Pancreas (tissue), 10 donors: ENCODE measurements around the gene CFAP77. TPM values are rescaled to one million over a fixed set of nuclear protein-coding genes. Genes with fewer than 3 reads are reported as not detected.
A peak's percentile ranks its signal among the peaks of the same experiment; 100 is the strongest.

Source experiments
- ATAC-seq, 4 donors: fragments of 200-7000 bp; cut with Tn5 transposase; one replicate each; pipeline versions ENCODE4 v1.8.0 to v1.9.1; 2020; ENCODE audit warnings: mild to moderate bottlenecking in 4 of 4, moderate library complexity in 4 of 4
- DNase-seq, 6 donors: peaks; one replicate each; pipeline ENCODE4 v3.0.0-alpha.2; 2020
- FAIRE-seq: peaks from 2 replicates; lab custom pipeline; 2012; peaks lifted over from hg19 to GRCh38; lab: Jason Lieb, UNC
- H3K27ac ChIP-seq, 4 donors: fragments of 200-600 bp; sonication (generic); 1 replicate in 3 of 4; 2 replicates in 1 of 4; pipeline versions ENCODE4 v1.5.0 to v1.8.0; 2020
- H3K27me3 ChIP-seq, 4 donors: fragments of 200-600 bp; one replicate each; pipeline ENCODE4 v1.8.0; 2021
- H3K36me3 ChIP-seq, 3 donors: fragments of 200-600 bp; sonication (generic) in 1 of 3; one replicate each; pipeline versions ENCODE4 v1.5.0 to v1.8.0; 2020 to 2021
- H3K4me1 ChIP-seq, 3 donors: fragments of 200-600 bp; one replicate each; pipeline ENCODE4 v1.8.0; 2021
- H3K4me3 ChIP-seq, 4 donors: fragments of 200-600 bp; sonication (generic) in 2 of 4; one replicate each; pipeline versions ENCODE4 v1.5.0 to v1.8.0; 2020 to 2021
- H3K9me3 ChIP-seq, 4 donors: fragments of 200-600 bp; one replicate each; pipeline ENCODE4 v1.8.0; 2021
- WGBS, 2 donors: extraction: QIAGEN DNeasy Blood & Tissue Kit; methylation state at CpG; one replicate each; pipeline ENCODE4 v1.1.7; 2013; 5-methylcytosine and 5-hydroxymethylcytosine counted together
- intact Hi-C, 3 donors: fragments of 100-400 bp; cut with DNase I; formaldehyde crosslinking; loops; one replicate each; pipeline versions ENCODE4 v1.11.1 to v1.14.2; 2022
- polyA plus RNA-seq, 2 donors: library from polyadenylated mRNA; stranded (reverse); fragments of 200-250 nt; gene quantifications; one replicate each; pipeline ENCODE4 v1.2.3, GENCODE V29; 2013
- total RNA-seq, 6 donors: library from RNA; stranded (reverse); fragmentation: NEBNext Ultra II Directional in 4 of 6; extraction: Animal tissue kit (Norgen Biotek cat#: 25700) in 4 of 6; gene quantifications; one replicate each; pipeline versions ENCODE4 v1.2.1 to v1.2.4, GENCODE V29; 2021 to 2023
- TF ChIP-seq, protein P1 (sequence below), 4 donors: fragments of 200-600 bp; sonication (generic) in 3 of 4; IDR thresholded peaks; one replicate each; pipeline versions ENCODE4 v1.5.0 to v1.8.0; 2021; ENCODE audit warnings: antibody characterized with exemption in 4 of 4
- donor health status: healthy with polysubstance abuse.
- donor health status: DM: no; HTN: no; CAD: no; lungs with moderate emphysema.
- donor health status: DM: no; HTN: no; CAD: no.
- donor health status: control.
- donor health status: control.
- donor health status: Bipolar disorder and iron deficiency.
- donor health status: DM: yes; HTN: yes; CAD: no.
- donor health status: DM: no; HTN: no; CAD: no.
- donor health status: DM: no; HTN: no; CAD: no.
- donor health status: DM: yes; HTN: yes; CAD: no.

Gene CFAP77
- total and polyA plus RNA-seq, 8 donors = not detected

DNA sequence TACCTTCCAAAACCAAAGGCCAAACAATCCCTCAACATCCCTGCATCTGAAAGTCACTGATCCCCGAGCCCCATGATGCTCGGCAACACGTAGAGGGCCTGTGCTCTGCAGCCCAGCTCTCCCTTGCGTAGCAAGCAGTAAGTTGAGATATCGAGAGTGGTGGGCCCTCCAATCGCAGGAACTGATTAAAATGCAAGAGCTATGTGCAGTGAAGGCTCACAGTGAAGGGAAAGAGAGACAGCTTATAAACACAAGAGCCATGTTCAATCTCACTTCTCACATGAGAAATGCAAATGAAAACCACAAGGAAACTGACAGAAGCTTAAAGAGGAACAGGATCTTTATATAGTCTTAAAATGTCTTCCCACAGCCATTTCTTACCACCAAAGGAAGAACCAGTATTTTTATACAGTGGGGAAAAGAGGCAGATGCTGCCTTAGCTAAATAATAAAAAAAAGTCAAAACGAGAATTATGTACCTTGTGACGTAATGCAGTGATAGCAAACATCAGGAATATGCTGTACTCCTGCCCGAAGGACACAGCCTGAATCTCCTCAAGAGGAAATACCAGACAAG, 28.0 kb upstream of the CFAP77 start:
- peak overlapping the region; percentile 16 to 45 (median 26) for H3K27ac ChIP-seq
- no peaks in the 10 kb centered on the region for H3K27me3 ChIP-seq
- peaks cover 2 to 31% (median 5%) of the 10 kb centered on the region in 3 donors for H3K36me3 ChIP-seq
- intact Hi-C loops = no loop called here
- no peak overlapping the region for H3K4me3 ChIP-seq
- peak; percentile 79 to 95 (median 83) for ATAC-seq
- H3K9me3 ChIP-seq = no peaks in the 10 kb centered on the region
- TF ChIP-seq, protein P1, sequence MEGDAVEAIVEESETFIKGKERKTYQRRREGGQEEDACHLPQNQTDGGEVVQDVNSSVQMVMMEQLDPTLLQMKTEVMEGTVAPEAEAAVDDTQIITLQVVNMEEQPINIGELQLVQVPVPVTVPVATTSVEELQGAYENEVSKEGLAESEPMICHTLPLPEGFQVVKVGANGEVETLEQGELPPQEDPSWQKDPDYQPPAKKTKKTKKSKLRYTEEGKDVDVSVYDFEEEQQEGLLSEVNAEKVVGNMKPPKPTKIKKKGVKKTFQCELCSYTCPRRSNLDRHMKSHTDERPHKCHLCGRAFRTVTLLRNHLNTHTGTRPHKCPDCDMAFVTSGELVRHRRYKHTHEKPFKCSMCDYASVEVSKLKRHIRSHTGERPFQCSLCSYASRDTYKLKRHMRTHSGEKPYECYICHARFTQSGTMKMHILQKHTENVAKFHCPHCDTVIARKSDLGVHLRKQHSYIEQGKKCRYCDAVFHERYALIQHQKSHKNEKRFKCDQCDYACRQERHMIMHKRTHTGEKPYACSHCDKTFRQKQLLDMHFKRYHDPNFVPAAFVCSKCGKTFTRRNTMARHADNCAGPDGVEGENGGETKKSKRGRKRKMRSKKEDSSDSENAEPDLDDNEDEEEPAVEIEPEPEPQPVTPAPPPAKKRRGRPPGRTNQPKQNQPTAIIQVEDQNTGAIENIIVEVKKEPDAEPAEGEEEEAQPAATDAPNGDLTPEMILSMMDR (IDR thresholded peaks at IDR 0.05) = no peak
- peaks cover 3 to 7% (median 5%) of the 10 kb centered on the region in 3 donors for H3K4me1 ChIP-seq
- peak in 2 of 6 donors; percentile 27 to 45 for DNase-seq
- no peak for FAIRE-seq
- WGBS, 2 donors = 75 to 76% methylated on average over 9 of the region's 9 CpGs

DNA sequence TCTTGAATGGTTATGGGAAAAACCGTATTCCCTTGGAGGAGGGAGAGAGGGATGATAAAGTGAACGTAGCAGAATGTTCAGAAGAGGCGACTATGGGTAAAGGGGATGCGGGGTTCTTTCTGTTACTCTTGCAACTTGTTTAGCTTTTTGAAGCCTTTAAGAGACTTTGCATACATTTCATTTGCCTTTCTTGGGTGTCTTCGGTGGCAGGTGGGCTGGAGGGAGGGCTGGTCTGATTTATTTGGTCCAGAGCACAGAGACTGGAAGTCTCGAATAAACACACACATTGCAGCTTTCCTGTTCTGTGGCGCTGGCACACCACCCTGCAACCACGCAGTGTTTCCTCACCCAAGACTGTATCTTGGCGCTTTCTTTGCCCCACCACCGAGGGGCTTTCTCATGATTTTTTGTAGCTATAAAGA, 26.5 kb upstream of the CFAP77 start:
- DNase-seq = no peak
- TF ChIP-seq, protein P1 (IDR thresholded peaks at IDR 0.05) = no peak
- no peak overlapping the region for H3K4me3 ChIP-seq
- no peak overlapping the region for H3K27ac ChIP-seq
- no peak for ATAC-seq
- H3K36me3 ChIP-seq = peaks cover 2 to 39% (median 12%) of the 10 kb centered on the region in 3 donors
- H3K27me3 ChIP-seq = no peaks in the 10 kb centered on the region
- WGBS, 2 donors = 93 to 94% methylated on average over 10 of the region's 10 CpGs
- peaks cover 3 to 7% (median 5%) of the 10 kb centered on the region in 3 donors for H3K4me1 ChIP-seq
- H3K9me3 ChIP-seq = no peaks in the 10 kb centered on the region
- intact Hi-C loops = no loop called here
- FAIRE-seq = no peak

DNA sequence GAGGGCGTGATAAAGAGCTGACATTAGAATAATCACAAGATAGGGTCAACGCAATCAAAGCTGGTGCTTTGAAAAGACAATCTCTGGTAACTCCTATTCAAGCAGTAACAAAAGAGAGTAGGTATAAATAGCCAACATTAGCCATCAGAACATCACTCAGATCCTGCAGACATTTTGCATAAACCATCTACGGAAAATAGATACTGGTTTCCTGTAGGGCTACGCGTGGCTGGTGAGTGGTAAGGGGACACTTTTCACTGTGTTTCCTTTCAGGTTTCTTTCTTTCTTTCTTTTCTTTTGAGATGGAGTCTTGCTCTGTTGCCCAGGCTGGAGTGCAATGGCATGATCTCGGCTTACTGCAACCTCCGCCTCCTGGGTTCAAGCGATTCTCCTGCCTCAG, 25.6 kb upstream of the CFAP77 start:
- no peak for ATAC-seq
- intact Hi-C loops = no loop called here

DNA sequence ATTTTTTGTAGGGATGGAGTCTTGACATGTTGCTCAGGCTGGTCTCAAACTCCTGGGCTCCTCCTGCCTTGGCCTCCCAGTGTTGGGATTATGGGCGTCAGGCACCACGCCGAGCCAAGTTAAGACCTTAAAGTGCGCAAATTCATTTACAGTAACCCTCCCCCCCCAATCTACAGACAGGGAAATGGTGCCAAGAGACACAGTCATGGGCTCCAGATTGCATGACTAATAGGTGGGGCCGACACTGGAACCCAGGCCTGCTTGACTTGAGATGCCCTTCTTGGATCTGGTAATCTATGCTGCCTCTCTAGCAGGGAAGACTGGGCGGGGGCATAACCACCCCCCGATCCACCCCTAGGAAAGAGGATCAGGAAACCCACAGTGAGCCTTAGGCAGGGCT, 22.9 kb upstream of the CFAP77 start:
- H3K4me1 ChIP-seq = peaks cover 0 to 3% (median 0%) of the 10 kb centered on the region in 3 donors
- no peak overlapping the region for H3K27ac ChIP-seq
- H3K27me3 ChIP-seq = no peaks in the 10 kb centered on the region
- ATAC-seq = no peak
- intact Hi-C loops = no loop called here
- FAIRE-seq = no peak
- TF ChIP-seq, protein P1 (IDR thresholded peaks at IDR 0.05) = no peak
- H3K9me3 ChIP-seq = no peaks in the 10 kb centered on the region
- WGBS, 2 donors = 95 to 99% methylated on average over 7 of the region's 7 CpGs
- H3K36me3 ChIP-seq = peaks cover 2 to 63% (median 21%) of the 10 kb centered on the region in 3 donors
- H3K4me3 ChIP-seq = no peak overlapping the region
- no peak for DNase-seq

More for the DNA sequence above, 25.6 kb upstream of the CFAP77 start:
- DNase-seq = no peak
- H3K4me3 ChIP-seq = no peak overlapping the region
- H3K9me3 ChIP-seq = no peaks in the 10 kb centered on the region
- FAIRE-seq = no peak
- 94 to 95% methylated on average over 8 of the region's 8 CpGs for WGBS, 2 donors
- peaks cover 2 to 37% (median 12%) of the 10 kb centered on the region in 3 donors for H3K36me3 ChIP-seq
- TF ChIP-seq, protein P1 (IDR thresholded peaks at IDR 0.05) = no peak
- H3K27me3 ChIP-seq = no peaks in the 10 kb centered on the region
- H3K27ac ChIP-seq = no peak overlapping the region
- peaks cover 3 to 7% (median 5%) of the 10 kb centered on the region in 3 donors for H3K4me1 ChIP-seq

DNA sequence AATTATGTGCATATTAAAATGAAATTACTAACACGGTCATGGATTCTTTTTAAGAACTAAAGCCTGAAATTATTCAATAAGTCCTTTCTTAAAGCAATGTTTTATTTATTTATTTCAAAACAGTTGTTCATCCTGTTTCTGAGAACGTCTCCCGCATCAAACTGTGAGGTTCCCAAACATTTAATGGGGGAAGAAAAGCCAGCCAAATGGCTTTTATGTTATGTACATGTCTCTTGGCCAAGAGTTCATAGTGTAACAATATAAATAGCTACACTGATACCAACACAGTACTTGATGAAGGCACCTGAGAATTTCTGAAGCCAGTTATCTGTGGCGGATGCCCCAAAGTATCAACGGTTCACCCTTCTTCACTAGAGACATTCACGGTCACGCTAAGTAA, 19.0 kb upstream of the CFAP77 start:
- no peaks in the 10 kb centered on the region for H3K4me1 ChIP-seq
- ATAC-seq = no peak
- WGBS, 2 donors = 76 to 79% methylated on average over 7 of the region's 7 CpGs
- H3K27ac ChIP-seq = no peak overlapping the region
- H3K4me3 ChIP-seq = no peak overlapping the region
- H3K9me3 ChIP-seq = no peaks in the 10 kb centered on the region
- no peaks in the 10 kb centered on the region for H3K27me3 ChIP-seq
- TF ChIP-seq, protein P1 (IDR thresholded peaks at IDR 0.05) = no peak
- no peak for FAIRE-seq
- DNase-seq = no peak
- H3K36me3 ChIP-seq = peaks cover under 1 to 64% (median 24%) of the 10 kb centered on the region in 3 donors
- intact Hi-C loops = no loop called here
